ENCODE measurements around the gene ITIH2. TPM values are rescaled to one million over a fixed set of nuclear protein-coding genes. Genes with fewer than 3 reads are reported as not detected.

ITIH2 gene
- total and polyA plus RNA-seq, 2 of the 8 experiments (the other 6 are each of a cell fraction or from before 2014, with no cell fraction given) = not detected

GRCh38 chr10:7664707-7665106, 38.4 kb upstream of the ITIH2 start:
- CTCF ChIA-PET (ENCODE audit: partially characterized antibody) = interaction anchor here (0.5 to 2.9 kb wide), 4 partner anchors 21 to 139 kb away, joined by 3 to 15 read pairs (median 8); no protein-coding TSS in a partner anchor
- WGBS, 2 experiments (ENCODE audit: extremely low coverage in 1 of 2, insufficient coverage in 1 of 2, insufficient read length in 1 of 2, insufficient replicate concordance in 2 of 2, low coverage in 1 of 2, low lambda C conversion rate in 2 of 2, missing lambda C conversion rate in 1 of 2) = 73% methylated on average over 2 of the region's 2 CpGs; no CpG with 5 or more reads in 1 of the 2 experiments
- peaks cover 0 to 20% (median 11%) of the 10 kb centered on the region in 4 experiments; a peak in 6 of 7 replicates for H3K27me3 ChIP-seq (replicated peaks in 1 of 4; ENCODE audit: control insufficient read depth in 3 of 4, extremely low read depth in 1 of 4, insufficient read depth in 3 of 4, low read length in 3 of 4)
- TF ChIP-seq JUN (IDR thresholded peaks at IDR 0.05; ENCODE audit: low read depth, low read length) = no peak
- TF ChIP-seq POLR2AphosphoS5 (IDR thresholded peaks at IDR 0.05; ENCODE audit: low read depth, low read length) = no peak
- no peak for TF ChIP-seq FOSL1 (IDR thresholded peaks at IDR 0.05; ENCODE audit: insufficient read depth, low read depth, low read length)
- no peak for TF ChIP-seq CEBPB (IDR thresholded peaks at IDR 0.05; ENCODE audit: low read depth, low read length)
- no peak for TF ChIP-seq HDAC6 (IDR thresholded peaks at IDR 0.05; ENCODE audit: low read depth, low read length)
- no peak for TF ChIP-seq RFX5 (IDR thresholded peaks at IDR 0.05; ENCODE audit: borderline replicate concordance, low read depth, low read length)
- no peak for TF ChIP-seq SRF (IDR thresholded peaks at IDR 0.05; ENCODE audit: low read depth, low read length)
- TF ChIP-seq SAP30 (IDR thresholded peaks at IDR 0.05; ENCODE audit: insufficient read depth, insufficient replicate concordance, low read length) = no peak
- no peak for TF ChIP-seq CHD2 (IDR thresholded peaks at IDR 0.05; ENCODE audit: low read length)
- no peak for TF ChIP-seq ASH2L (IDR thresholded peaks at IDR 0.05; ENCODE audit: low read length)
- no peak for TF ChIP-seq CHD1 (IDR thresholded peaks at IDR 0.05; ENCODE audit: low read depth, low read length)
- no peak for TF ChIP-seq KDM1A (IDR thresholded peaks at IDR 0.05; ENCODE audit: borderline replicate concordance, low read length)
- no peak for TF ChIP-seq JUND (IDR thresholded peaks at IDR 0.05; ENCODE audit: low read length)
- TF ChIP-seq TEAD4 (IDR thresholded peaks at IDR 0.05; ENCODE audit: low read depth, low read length) = no peak
- TF ChIP-seq SIN3A (conservative IDR thresholded peaks at IDR 0.05 in 1 of 2, IDR thresholded peaks at IDR 0.05 in 1 of 2; ENCODE audit: low read depth in 1 of 2, low read length in 2 of 2) = no peak

More at GRCh38 chr10:7664707-7665106, 38.4 kb upstream of the ITIH2 start:
- Histone ChIP-seq H2BK20ac (ENCODE audit: low read length) (no peak overlapping the region), H3K79me2 (ENCODE audit: control insufficient read depth in 1 of 2, insufficient read depth in 2 of 2, low read length in 2 of 2) (no peaks in the 10 kb centered on the region), H4K8ac (ENCODE audit: extremely low read depth, insufficient read depth, low read length) (no peak overlapping the region), H2BK5ac (ENCODE audit: low read depth, low read length) (no peak overlapping the region), H2BK120ac (replicated peaks; ENCODE audit: low read depth, low read length) (no peak overlapping the region), H4K20me1 (replicated peaks in 1 of 2; ENCODE audit: control insufficient read depth in 1 of 2, insufficient read depth in 2 of 2, low read length in 2 of 2) (no peaks in the 10 kb centered on the region), H3K18ac (ENCODE audit: extremely low read depth, low read length) (no peak overlapping the region), H3K23ac (ENCODE audit: insufficient read length) (no peak overlapping the region), H3K4me2 (ENCODE audit: insufficient read depth in 1 of 2, low read depth in 2 of 2, low read length in 2 of 2) (no peak overlapping the region; a peak in 1 of 4 replicates), H3K36me3 (ENCODE audit: control insufficient read depth in 2 of 4, insufficient read depth in 4 of 4, low read length in 3 of 4) (no peaks in the 10 kb centered on the region), H3K4ac (replicated peaks; ENCODE audit: insufficient read length, low read depth, low read length) (no peak overlapping the region), H3K23me2 (ENCODE audit: low read depth, low read length) (peaks cover 7% of the 10 kb centered on the region; the same call in 1 of the 2 replicates), H3K4me3 (ENCODE audit: extremely low read depth in 1 of 4, insufficient read depth in 2 of 4, low read depth in 3 of 4, low read length in 4 of 4) (no peak overlapping the region), H3K9me3 (ENCODE audit: insufficient read depth in 2 of 2, low read depth in 1 of 2, low read length in 1 of 2) (no peaks in the 10 kb centered on the region), H3K27ac (ENCODE audit: low read depth, low read length) (no peak overlapping the region), H2AK5ac (ENCODE audit: low read depth, low read length) (no peak overlapping the region), H3K79me1 (ENCODE audit: low read depth, low read length) (no peaks in the 10 kb centered on the region), H2BK15ac (ENCODE audit: low read length) (no peak overlapping the region), H2BK12ac (ENCODE audit: low read depth, low read length) (no peak overlapping the region), H3K9ac (replicated peaks in 1 of 4; ENCODE audit: extremely low read depth in 1 of 4, low read depth in 3 of 4, low read length in 3 of 4) (no peak overlapping the region), H4K5ac (ENCODE audit: insufficient read length, low read depth, low read length) (no peak overlapping the region), H3K56ac (replicated peaks; ENCODE audit: insufficient read length, low read depth, low read length) (no peak overlapping the region), H2AFZ (ENCODE audit: low read length) (no peak overlapping the region), H4K91ac (replicated peaks; ENCODE audit: insufficient read length, low read length) (no peak overlapping the region), H3K14ac (ENCODE audit: insufficient read length) (no peak overlapping the region), H3K4me1 (replicated peaks in 1 of 4; ENCODE audit: control insufficient read depth in 3 of 4, insufficient read depth in 4 of 4, low read length in 3 of 4) (peaks cover 0 to 2% (median 0%) of the 10 kb centered on the region in 4 experiments; a peak in 2 of 7 replicates)
- FAIRE-seq (no peak), DNase-seq (ENCODE audit: low read depth in 1 of 2, low spot score in 2 of 2) (no peak)
- POLR2A ChIA-PET (ENCODE audit: partially characterized antibody) = interaction anchor here (1.3 kb wide), 1 partner anchor 29 kb away, joined by 3 read pairs; no protein-coding TSS in a partner anchor

All from H1 (cell line).